Stimulated activated CD8-positive, alpha-beta memory T cell treated with anti-CD3 and anti-CD28 coated beads, Interleukin-4, amount 100 ng/mL, for 24 hours (primary cell): ENCODE data around the gene NUAK1.
"Not testable (repeated sequence)": the region's sequence is repeated elsewhere in the genome, so short reads cannot be mapped to it uniquely, and the experiment has no call there.

Experiments
- DNase-seq: peaks from one replicate; pipeline ENCODE4 v3.0.0-alpha.2; 2020; ENCODE audit warnings: low read depth

The NUAK1 gene

GRCh38 chr12:106146987-106147386 is 8.2 kb upstream of the NUAK1 start:
- DNase-seq: no peak

GRCh38 chr12:106145539-106146447 is 7.0 kb upstream of the NUAK1 start:
- DNase-seq: no peak

- no peak for DNase-seq
Measured at GRCh38 chr12:106144847-106145246, 6.1 kb upstream of the NUAK1 start.

- no peak for DNase-seq
Measured at GRCh38 chr12:106142591-106143261, 4.0 kb upstream of the NUAK1 start.

GRCh38 chr12:106141920-106142319 is 3.2 kb upstream of the NUAK1 start:
- not testable (repeated sequence) for DNase-seq

- no peak for DNase-seq
Measured at GRCh38 chr12:106141452-106141851, 2.7 kb upstream of the NUAK1 start.

GRCh38 chr12:106141003-106141402 is 2.2 kb upstream of the NUAK1 start:
- DNase-seq: no peak

- DNase-seq: no peak
Measured at GRCh38 chr12:106140223-106140986, 1.7 kb upstream of the NUAK1 start.

GRCh38 chr12:106139422-106140171 is 843 bp upstream of the NUAK1 start:
- DNase-seq: peak; percentile 15

- no peak for DNase-seq
Measured at GRCh38 chr12:106138357-106138632, 459 bp downstream of the NUAK1 start.

- DNase-seq: no peak
Measured at GRCh38 chr12:106137530-106138356, 1.0 kb downstream of the NUAK1 start.

- peak; percentile 72 for DNase-seq
Measured at GRCh38 chr12:106136263-106136662, 2.5 kb downstream of the NUAK1 start.

GRCh38 chr12:106135781-106136180 is 3.0 kb downstream of the NUAK1 start:
- no peak for DNase-seq

GRCh38 chr12:106135075-106135474 is 3.7 kb downstream of the NUAK1 start:
- no peak for DNase-seq

GRCh38 chr12:106134294-106134949 is 4.3 kb downstream of the NUAK1 start:
- no peak for DNase-seq

GRCh38 chr12:106133136-106134087 is 5.3 kb downstream of the NUAK1 start:
- no peak for DNase-seq

- DNase-seq: no peak
Measured at GRCh38 chr12:106132175-106133135, 6.3 kb downstream of the NUAK1 start.

GRCh38 chr12:106131676-106132075 is 7.1 kb downstream of the NUAK1 start:
- DNase-seq: no peak
